Measurements from ENCODE around the gene ZMIZ2.

GRCh38 chr7:44761207-44762161 is 12.8 kb downstream of the ZMIZ2 start:
- no peak for TF ChIP-seq EZH2 (IDR thresholded peaks at IDR 0.05; ENCODE audit: low read depth, unreplicated experiment)
- no peak for TF ChIP-seq POLR2AphosphoS5 (IDR thresholded peaks at IDR 0.05; ENCODE audit: low read depth)
- no peak for TF ChIP-seq REST (IDR thresholded peaks at IDR 0.05; ENCODE audit: unreplicated experiment)
- TF ChIP-seq CTCF (conservative IDR thresholded peaks at IDR 0.05; ENCODE audit: low read depth in 2 of 2): no peak

All from GM23338 (cell line).